SKM-1 (cell line): ENCODE measurements around the gene DNAH10.

Source experiments
- DNase-seq: peaks from one replicate; lab custom pipeline; 2025; ENCODE audit not compliant: unreplicated experiment; lab: John Stamatoyannopoulos, UW

Gene DNAH10

DNA sequence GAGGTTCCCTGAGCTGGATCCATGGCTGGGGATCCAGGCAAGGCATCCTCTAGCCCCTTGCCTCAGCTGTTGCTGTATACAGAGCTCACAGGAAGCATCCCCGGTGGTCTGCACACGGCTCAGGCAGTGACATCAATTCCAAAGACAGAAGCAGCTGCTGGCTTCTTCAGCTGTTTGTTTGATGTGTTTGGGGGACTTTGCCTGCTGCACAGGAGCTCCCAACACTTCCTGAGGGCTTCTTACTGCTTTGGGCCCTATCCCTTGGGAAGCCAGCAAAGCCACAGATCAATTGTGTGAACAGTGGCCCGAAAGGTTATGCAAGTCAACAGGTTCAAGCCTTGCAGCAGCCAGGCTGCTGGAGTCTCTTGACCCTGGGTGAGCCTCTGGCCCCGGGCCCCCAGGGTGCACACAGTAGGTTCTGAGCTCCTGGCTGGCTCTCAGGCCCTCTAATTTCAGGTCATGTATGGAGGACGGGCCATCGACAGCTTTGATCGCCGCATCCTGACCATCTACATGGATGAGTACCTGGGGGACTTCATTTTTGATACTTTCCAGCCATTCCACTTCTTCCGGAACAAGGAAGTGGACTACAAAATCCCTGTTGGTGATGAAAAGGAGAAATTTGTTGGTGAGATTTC, 168.0 kb downstream of the DNAH10 start:
- DNase-seq = no peak

DNA sequence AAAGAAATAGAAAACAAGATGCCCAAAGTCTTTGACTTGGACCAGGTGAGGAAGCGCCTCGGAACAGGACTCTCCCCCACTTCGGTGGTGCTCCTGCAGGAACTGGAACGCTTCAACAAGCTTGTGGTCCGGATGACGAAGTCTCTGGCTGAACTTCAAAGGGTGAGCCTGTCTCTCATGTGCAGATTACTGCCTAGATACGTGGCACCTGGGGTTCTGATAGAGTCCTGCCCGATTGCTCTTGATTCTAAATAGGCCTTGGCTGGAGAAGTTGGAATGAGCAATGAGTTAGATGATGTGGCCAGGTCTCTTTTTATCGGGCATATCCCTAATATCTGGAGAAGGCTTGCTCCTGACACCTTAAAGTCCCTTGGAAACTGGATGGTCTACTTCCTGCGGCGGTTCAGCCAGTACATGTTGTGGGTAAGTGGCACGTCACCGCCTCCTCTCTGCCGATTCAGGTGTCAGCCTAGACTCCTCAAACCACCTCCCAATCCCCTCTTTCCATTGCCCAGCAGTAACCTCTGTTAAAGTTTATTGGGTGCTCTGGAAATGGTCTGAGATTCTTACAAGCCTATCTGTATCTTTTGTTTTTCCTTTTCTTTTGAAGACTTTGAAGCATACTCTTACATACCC, 169.7 kb downstream of the DNAH10 start:
- no peak for DNase-seq

DNA sequence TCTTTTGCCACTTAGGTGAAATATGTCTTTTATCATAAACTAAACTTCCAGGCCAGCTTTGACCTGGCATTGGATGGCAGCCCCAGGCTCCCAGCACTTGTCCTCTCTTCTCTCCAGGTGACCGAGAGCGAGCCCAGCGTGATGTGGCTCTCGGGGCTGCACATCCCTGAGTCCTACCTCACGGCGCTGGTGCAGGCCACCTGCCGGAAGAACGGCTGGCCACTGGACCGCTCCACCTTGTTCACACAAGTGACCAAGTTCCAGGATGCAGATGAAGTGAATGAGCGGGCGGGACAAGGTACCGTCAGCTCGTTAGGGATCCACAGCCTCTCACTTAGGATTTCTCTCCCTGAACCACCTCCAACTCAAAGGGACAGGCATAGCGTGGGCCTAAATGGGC, 171.1 kb downstream of the DNAH10 start:
- DNase-seq = no peak

DNA sequence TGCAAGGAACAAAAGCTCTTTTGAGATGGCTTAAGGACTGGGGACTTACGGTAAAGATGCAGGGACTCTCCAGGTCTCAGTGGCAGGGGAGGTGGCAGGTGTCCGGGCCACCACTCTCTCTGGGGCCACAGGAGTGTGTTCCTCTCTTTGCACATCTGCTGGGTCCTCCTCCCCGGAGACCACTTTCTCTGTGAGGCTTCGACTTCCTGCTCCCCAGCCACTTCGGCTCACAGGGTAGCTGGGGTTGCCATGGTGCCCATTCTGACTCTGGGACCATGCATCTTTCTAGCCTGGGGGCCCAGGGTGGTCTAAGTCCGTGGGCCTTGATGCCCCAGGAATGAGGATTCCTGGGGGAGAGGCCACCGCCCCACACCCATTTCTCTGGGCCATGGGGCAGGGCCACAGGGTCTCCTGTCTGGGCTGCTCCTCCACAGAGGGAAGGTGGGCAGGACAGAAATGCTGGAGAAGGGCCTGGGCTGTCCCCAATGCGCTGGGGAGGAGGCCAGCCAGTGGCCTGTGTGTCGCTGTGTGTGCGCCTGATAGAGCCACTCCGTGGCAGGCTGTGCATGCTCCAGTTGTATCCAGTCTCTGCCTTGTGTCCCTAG, 172.0 kb downstream of the DNAH10 start:
- DNase-seq = no peak

DNA sequence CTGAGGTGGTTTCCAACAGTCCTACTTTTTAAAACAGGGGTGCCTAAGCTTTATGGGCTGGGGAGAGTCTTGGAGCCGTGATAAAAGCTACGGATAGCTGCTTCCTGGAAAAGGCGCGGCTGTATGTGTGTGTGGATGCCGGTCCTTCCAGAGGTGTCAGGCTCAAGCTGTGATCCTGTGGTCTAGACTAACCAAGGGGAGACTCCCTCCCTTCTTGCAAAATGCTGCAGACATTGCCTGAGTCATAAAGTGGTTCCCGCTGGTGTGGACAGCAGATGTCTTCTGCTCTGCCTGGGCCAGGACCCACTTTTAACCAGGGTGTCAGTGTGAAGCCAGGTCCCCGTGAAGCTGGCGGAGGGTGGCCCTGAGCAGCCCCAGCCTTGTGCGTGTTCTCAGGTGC, 172.7 kb downstream of the DNAH10 start:
- DNase-seq = no peak

DNA sequence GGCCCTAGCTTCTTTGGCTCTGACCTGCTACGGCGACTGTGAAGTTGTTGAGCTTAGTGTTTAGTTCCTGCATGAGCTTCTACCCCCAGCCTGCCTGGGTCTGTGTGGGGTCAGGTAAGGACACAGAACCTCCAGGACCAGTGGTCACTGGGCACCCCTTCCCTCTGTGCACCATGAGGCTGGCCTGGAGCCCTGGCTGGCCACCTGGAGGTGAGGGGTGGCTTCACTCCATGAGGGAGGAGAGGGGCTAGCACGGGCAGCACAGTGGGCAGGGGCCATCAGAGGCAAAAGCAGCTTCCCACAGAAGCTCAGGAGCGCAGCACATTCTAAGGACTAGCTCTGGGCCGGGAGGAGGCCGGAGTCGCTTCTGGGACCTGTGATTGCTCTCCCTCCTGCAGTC, 173.9 kb downstream of the DNAH10 start:
- DNase-seq = no peak

DNA sequence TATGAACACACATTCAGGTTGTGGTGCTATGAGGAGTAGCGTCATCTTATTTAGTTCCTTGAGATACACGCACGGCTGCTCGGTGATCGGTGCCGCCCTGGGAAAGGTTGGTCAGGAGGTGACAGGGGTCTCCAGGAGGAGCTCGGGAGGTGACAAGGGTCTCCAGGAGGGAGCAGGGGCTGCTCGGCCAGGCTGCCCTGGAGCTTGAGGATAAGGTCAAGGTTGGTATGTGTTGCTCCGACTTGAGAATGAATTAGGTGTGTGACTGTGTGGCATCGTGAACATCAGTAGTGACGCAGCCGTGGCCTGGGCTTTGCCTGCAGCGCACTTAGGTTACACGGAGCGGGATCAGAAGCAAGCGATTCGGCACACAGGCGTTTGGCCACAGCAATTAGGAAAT, 174.4 kb downstream of the DNAH10 start:
- DNase-seq = no peak

DNA sequence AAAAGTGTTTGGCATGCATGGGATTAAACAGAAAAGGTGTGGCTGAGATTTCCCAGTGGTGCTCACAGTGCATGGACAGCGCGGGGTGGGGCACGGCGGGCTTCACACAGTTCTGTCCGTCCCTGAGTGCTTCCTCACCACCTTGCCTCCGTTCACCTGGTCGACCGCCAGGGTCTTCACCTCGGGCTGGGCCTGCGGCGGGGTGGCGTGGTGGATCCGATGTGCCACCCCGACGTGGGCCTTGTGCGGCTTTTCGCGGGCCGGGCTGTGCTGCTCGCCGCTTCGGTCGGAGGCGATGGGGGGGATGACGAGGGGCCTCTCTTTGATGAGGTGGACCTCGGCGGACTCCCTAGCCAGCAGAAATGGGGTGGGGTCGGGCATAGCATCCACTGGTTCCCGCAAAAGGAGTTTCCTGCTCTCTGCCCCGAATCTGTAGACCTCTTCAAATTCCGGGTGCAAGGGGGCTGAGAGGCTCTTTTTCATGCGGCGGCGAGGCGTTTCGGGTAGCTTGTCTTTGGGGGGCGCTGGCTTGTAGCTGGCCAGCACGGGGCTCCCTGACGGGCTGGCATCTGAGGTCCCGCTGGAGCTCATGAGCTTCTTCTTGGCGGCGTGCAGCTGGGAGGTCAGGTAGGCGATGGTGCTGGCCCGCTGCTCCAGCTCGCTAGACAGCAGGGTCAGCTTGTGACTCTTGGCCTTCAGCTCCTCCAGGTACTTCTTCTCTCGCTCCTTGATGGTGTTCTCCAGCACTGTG, 175.0 kb downstream of the DNAH10 start:
- no peak for DNase-seq

DNA sequence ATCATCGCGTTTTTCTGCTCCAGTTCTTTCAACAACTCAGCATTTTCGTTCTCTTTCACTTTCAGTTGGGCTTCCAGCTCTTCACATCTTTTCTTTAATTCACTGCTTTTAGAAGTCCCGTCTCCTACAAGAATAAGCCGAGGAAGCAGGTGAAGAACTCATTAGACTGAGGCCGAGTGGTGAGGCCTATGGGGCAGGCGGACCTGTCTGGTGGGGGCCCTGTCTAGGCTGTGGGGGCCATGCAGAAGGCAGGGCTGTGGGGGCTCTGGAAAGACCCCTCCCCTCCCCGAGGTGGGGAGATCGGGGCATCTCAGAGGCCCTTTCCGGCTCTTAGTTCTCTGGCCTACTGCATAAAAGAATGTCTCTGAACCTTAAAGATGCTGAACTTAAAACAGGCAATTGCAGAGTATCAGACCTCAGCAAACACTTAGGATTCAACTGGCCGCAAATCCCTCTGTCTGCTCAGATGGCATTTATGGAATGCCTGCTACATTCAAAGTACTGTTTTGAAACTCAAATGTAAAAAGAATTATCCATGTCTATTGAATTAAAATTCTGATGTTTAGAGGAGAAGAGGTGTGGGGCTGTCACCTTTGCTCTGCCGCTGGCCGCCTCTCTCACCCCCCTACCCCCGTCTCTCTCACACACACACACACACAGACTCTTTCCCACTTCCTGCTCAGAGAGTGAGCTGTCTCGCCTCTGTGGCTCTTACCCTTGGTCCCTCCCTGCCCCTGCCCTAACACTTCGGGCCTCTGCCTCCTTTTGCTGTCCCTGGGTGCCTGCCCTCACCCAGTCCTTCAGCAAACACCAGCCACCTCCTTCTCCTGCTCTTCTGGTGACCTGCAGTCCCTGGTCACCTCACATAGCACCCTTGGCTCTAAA, 175.8 kb downstream of the DNAH10 start:
- no peak for DNase-seq

DNA sequence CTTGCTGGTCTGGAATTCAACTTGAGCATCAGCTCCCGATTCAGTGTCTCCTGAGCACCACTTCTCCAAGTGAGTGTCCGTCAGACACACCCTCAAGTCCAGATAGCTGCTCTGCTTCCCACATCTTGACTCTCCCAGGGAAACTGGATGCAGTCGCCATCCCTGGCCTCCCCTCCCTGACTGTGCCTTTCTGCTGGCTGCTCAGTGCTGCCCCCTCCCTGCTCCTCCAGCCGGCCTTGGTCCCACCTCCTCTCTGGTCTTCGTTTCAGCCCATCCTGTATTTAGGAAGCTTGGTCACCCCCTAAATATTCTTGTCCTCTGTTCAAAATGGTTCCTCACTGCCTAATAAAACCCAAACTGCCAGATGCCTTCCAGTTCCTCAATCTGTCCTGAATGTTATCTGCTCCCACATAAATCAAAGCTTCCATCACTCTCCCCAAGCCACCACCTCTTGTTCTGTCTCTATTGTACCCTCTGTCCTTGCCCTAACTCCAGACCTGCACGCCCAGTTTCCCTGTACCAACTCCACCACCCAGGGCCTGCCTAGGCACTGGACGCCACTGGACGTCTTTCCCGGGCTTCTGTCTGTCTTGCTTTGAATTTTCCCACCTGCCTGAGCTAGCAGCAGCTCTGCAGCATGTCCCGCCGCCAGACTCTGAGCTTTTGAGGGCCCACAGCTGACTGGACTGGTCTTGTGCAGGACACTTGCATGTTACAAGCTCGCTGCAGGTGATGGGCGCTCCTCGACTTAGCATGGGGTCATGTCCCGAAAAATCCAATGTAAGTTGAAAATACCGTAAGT, 176.8 kb downstream of the DNAH10 start:
- no peak for DNase-seq

DNA sequence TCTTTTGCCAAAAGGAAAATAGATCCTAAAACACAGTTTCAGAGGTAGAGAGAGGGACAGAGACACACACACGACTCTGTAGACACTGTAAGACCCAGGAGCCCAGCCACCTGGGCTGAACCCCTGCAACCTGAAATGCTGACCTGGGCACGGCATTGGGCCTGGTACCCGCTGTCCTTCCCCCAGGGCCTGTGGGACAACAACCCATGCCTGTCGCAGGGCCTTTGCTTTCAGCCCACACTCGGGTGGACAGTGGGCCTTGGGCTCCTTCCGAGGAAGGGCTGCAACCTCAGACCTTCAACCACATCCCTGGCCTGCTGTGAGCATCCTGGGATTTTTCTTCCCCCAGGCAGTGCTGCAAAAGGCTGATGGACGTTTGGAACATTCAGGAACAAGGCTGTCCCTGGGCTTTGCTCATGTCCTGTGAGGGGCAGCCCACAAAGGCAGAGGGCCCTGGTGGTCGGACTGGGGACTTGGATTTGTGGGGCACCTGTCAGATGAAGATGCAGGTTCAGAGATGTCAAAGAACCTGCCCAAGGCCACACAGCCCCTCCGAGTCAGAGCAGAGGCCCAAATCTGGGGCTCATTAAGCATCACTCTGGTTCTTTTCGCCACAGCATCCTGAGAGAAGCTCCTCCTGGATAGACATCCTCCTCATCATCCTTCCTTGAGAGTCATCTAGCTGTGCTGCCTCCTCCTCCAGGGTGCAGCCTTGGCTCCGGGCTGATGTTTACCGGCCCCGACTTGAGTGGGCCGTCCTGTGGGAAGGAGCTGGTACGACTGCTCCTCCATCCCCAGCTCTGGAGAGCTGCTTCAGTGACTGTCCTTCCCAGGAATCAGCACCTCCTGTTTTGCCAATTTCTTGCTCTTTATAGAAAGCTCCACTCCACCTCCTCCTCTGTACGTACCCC, 177.9 kb downstream of the DNAH10 start:
- no peak for DNase-seq

DNA sequence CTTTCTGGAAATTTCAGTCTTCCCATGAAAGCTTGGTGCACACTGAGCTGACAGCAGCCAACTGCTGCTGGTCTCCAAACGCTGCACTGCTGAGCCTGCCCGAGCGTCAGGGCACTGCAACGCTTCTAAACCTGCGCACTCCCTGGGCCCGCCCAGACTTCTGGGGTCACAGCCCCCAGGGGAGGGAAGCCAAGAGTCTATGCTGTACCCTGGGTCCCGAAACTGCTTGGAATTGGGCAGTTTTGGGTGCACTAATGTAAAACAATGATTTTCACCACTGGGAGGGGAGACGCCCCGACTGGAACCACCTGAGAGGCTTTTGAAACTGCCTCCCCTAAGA, 178.5 kb downstream of the DNAH10 start:
- no peak for DNase-seq

DNA sequence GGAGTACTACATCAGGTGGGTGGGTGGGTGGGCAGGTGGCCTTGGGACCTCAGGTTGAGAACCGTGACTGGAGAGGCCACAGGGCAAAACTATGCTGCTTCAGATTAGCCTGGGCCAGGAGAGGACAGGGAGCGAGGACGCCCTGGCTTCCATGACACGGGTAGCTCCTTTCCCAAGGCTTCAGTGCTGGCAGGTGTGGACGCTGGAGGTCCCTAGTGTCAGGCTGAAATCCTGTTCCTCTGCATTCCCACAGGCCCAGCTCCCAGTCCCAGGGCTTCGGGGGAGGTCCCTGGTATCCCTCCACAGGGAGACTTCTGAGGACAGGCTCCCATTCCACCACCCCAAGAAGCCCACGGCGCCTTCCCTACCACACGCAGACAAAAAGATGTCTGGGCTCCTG, 178.9 kb downstream of the DNAH10 start:
- no peak for DNase-seq

DNA sequence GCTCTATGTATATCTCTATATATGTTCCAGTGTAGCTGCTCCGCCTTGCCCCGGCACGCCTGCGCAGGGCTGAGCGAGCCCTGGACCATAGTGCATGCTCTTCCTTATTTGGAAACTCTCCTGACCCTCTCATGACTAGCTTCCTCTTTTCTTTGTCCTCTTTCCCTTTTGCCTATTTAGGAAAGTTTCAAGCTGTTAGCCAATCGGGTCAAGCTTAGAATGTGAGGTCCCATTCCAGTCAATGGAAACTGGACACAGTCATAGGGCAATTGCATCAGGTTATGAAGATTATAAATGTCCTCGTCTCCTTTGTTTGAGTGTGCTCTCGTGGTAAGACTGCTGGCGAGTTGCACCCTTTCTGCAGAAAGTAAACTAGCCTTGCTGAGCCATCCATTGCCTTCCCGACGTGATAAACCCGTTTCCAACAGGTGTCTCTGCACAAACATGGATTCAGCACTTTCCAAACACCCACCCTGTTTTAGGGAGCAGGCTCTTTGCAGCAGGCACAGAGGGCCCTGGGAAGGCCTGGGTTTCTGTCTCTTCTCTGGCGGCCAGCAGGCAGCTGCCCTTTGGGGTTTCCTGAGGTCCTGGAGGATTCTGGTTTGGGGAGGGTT, 179.6 kb downstream of the DNAH10 start:
- DNase-seq = peak; percentile 41

DNA sequence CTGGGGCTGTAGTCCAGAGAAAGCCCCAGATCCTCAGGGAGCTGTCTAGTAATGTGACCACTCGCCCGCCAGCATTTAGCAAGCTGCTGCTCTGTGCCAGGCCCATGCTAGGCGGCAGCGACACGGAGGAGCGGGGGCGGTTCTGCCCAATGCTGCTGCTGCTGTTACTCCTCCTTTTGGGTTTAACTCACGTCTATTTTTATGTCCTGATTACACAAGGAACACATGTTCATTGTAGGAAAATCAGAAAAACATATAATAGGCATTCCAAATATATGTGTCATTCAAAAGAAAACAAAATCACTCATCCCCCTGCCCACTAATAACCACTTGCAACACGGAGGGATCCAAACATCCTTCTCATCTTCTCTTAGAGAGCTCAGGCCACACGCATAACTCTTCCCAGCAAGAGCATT, 180.1 kb downstream of the DNAH10 start:
- DNase-seq = no peak

DNA sequence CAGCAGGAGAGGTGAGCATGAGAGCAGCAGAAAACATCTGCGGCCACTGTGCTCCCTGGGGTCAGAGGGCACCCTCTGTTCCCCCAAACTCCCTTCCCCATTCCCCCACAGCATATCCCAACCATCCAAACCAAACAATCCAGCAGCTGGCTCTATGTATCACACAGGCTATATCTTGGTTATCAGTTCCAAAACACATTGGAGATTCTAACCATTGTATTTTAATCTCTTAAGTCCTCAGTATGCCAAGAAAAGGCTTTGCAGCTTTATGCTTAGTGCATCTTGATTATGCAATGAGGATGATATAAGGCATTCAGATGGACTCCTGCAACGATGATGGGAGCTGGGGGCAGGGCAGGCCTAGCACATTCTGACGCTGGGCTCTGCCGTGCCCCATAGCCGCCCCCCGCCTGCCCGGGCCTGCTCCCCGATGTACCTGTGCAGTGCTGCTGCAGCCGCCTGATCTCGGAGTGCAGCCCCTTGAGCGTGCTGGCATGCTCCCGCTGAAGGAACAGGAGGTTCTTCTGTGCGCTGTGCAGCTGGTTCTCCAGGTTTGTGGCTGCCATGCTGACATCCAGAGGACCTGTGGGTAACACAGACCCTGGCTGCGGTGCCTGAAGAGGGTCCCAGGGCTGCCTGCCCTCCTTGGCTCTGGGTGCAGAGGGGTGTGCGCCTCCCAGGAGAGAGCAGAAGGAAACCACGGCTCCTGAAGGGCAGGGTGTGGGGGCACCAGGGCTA, 181.0 kb downstream of the DNAH10 start:
- DNase-seq = no peak

DNA sequence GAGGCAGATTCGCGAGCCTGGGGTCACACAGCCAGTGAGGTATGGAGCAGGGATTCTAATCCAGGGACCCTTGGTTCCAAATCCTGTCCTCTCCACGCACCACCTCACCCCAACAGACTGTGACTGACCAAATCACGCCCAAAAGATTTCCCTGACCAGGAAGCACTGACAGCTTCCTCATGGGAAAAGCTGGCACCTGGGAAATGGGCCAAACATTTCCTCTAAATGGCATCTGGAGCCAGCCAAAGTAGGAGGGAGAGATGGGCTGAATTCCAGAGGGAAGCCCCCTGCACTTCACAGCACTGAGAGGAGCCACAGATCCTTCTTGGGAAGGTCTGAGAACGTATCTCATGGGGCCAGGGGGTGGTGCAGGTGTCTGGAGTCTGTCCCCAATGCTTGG, 181.7 kb downstream of the DNAH10 start:
- no peak for DNase-seq

DNA sequence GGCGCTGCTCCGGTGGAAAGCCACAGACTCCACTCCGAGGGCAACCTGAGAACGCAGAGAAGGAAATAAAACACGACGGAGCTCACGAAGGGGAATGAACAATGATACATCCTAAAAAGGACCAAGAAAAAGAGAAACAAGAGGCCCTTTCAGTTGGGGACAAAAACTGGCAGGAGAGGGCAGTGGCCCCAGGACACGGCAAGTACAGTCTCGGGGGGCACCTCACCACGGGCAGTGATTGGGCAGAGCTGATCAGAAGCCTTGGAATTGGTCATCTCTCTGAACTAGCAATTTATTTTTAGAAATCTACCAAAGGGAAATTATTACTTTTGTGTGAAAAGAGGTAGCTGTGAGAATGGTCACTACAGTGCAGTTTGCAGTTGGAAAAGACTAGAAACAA, 182.6 kb downstream of the DNAH10 start:
- DNase-seq = no peak
